Astrocyte (in vitro differentiated cells and primary cell): Measurements from ENCODE around the gene SOHLH2. TPM values are rescaled to one million over a fixed set of nuclear protein-coding genes. Genes with fewer than 3 reads are reported as not detected.

Experiments used
- DNase-seq: peaks from one replicate; pipeline ENCODE4 v3.0.0-alpha.2; 2010; ENCODE audit warnings: low read depth
- FAIRE-seq: peaks from 2 replicates; lab custom pipeline; 2011; peaks lifted over from hg19 to GRCh38; lab: Jason Lieb, UNC
- H2AFZ ChIP-seq: 2 replicates; pipeline ENCODE4 v1.6.0; 2012; ENCODE audit warnings: low read depth, low read length, inconsistent platforms
- H3K27ac ChIP-seq: 2 replicates; pipeline ENCODE4 v1.5.1; 2011; ENCODE audit warnings: low read depth, low read length, inconsistent platforms
- H3K27me3 ChIP-seq: 2 replicates; pipeline ENCODE4 v1.6.0; 2011; ENCODE audit warnings: low read length, inconsistent platforms; ENCODE audit not compliant: insufficient read depth
- H3K36me3 ChIP-seq: 2 replicates; pipeline ENCODE4 v1.5.1; 2011; ENCODE audit warnings: low read length, inconsistent platforms; ENCODE audit not compliant: insufficient read depth
- H3K4me1 ChIP-seq: 2 replicates; pipeline ENCODE4 v1.5.1; 2011; ENCODE audit warnings: low read length, inconsistent platforms; ENCODE audit not compliant: insufficient read depth
- H3K4me2 ChIP-seq: 2 replicates; pipeline ENCODE4 v1.6.0; 2012; ENCODE audit warnings: low read length, inconsistent platforms
- H3K4me3 ChIP-seq: 2 replicates; pipeline ENCODE4 v1.5.1; 2011; ENCODE audit warnings: low read depth, mild to moderate bottlenecking, low read length, inconsistent platforms; ENCODE audit not compliant: insufficient read depth
- H3K79me2 ChIP-seq: 2 replicates; pipeline ENCODE4 v1.6.0; 2012; ENCODE audit warnings: mild to moderate bottlenecking, low read length, inconsistent platforms; ENCODE audit not compliant: insufficient read depth
- H3K9ac ChIP-seq: 2 replicates; pipeline ENCODE4 v1.6.0; 2012; ENCODE audit warnings: mild to moderate bottlenecking, low read length, inconsistent platforms
- H3K9me3 ChIP-seq: 2 replicates; pipeline ENCODE4 v1.5.1; 2012; ENCODE audit warnings: low read depth, mild to moderate bottlenecking, low read length, inconsistent platforms; ENCODE audit not compliant: insufficient read depth
- H4K20me1 ChIP-seq: 2 replicates; pipeline ENCODE4 v1.6.0; 2012; ENCODE audit warnings: low read length, inconsistent platforms; ENCODE audit not compliant: insufficient read depth
- H3K27ac Mint-ChIP-seq: one replicate; pipeline ENCODE4 v1.8.0; 2021; ENCODE audit warnings: mild to moderate bottlenecking, mixed read lengths; ENCODE audit not compliant: unreplicated experiment
- H3K27me3 Mint-ChIP-seq: one replicate; pipeline ENCODE4 v1.8.0; 2021; ENCODE audit warnings: low read depth, mixed read lengths; ENCODE audit not compliant: unreplicated experiment
- H3K36me3 Mint-ChIP-seq: one replicate; pipeline ENCODE4 v1.8.0; 2021; ENCODE audit warnings: low read depth, mixed read lengths; ENCODE audit not compliant: unreplicated experiment
- H3K4me1 Mint-ChIP-seq: one replicate; pipeline ENCODE4 v1.8.0; 2021; ENCODE audit warnings: low read depth, mixed read lengths; ENCODE audit not compliant: unreplicated experiment
- H3K4me3 Mint-ChIP-seq: one replicate; pipeline ENCODE4 v1.8.0; 2021; ENCODE audit warnings: mild to moderate bottlenecking, moderate library complexity, mixed read lengths; ENCODE audit not compliant: unreplicated experiment
- H3K9me3 Mint-ChIP-seq: one replicate; pipeline ENCODE4 v1.8.0; 2021; ENCODE audit warnings: mild to moderate bottlenecking, mixed read lengths; ENCODE audit not compliant: unreplicated experiment
- EZH2 ChIP-seq: IDR thresholded peaks from 2 replicates; pipeline ENCODE4 v1.6.1; 2012; ENCODE audit warnings: mild to moderate bottlenecking, low read length, inconsistent platforms; ENCODE audit not compliant: insufficient read depth
- total RNA-seq: library from RNA; stranded (reverse); gene quantifications from 2 replicates; pipeline ENCODE4 v1.2.1, GENCODE V29; 2021
- TF ChIP-seq, protein P1 (sequence below): IDR thresholded peaks from 2 replicates; pipeline ENCODE4 v1.5.1; 2011; ENCODE audit warnings: low read depth, mild to moderate bottlenecking, inconsistent platforms, low read length, moderate library complexity; ENCODE audit not compliant: insufficient read depth

Gene SOHLH2
- total RNA-seq, 1 donor from 2014 or later: not detected

DNA sequence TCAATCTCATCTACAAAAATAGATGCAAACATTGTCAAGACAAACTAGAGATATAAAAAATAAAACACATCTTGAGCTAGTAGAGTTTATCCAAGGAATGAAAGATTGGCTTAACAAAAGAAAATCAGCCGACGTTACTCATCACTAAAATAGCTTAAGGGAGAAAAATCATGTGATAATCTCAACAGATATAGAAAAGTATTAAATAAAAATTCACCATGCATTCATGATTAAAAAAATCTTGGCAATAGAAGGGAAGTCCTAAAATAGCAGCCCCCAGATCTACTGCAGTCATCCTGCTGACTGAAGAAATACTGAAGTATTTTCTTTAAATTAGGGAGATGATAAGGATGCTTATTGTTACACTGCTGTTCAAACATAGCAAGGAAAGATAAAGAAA lies 70.6 kb downstream of the SOHLH2 start:
- no peak overlapping the region for H3K9ac ChIP-seq
- Mint-ChIP-seq H3K27me3 (no peaks in the 10 kb centered on the region), H3K27ac (no peak overlapping the region), H3K4me3 (no peak overlapping the region), H3K9me3 (no peaks in the 10 kb centered on the region), H3K36me3 (no peaks in the 10 kb centered on the region), H3K4me1 (peaks cover 4% of the 10 kb centered on the region)
- H2AFZ ChIP-seq: no peak overlapping the region
- no peak overlapping the region for H3K4me3 ChIP-seq
- no peaks in the 10 kb centered on the region for H3K9me3 ChIP-seq
- H3K79me2 ChIP-seq: no peaks in the 10 kb centered on the region
- DNase-seq (no peak), FAIRE-seq (no peak)
- TF ChIP-seq EZH2: no peak
- TF ChIP-seq, protein P1, sequence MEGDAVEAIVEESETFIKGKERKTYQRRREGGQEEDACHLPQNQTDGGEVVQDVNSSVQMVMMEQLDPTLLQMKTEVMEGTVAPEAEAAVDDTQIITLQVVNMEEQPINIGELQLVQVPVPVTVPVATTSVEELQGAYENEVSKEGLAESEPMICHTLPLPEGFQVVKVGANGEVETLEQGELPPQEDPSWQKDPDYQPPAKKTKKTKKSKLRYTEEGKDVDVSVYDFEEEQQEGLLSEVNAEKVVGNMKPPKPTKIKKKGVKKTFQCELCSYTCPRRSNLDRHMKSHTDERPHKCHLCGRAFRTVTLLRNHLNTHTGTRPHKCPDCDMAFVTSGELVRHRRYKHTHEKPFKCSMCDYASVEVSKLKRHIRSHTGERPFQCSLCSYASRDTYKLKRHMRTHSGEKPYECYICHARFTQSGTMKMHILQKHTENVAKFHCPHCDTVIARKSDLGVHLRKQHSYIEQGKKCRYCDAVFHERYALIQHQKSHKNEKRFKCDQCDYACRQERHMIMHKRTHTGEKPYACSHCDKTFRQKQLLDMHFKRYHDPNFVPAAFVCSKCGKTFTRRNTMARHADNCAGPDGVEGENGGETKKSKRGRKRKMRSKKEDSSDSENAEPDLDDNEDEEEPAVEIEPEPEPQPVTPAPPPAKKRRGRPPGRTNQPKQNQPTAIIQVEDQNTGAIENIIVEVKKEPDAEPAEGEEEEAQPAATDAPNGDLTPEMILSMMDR: no peak
- H3K4me2 ChIP-seq: no peak overlapping the region
- H3K27me3 ChIP-seq: no peaks in the 10 kb centered on the region
- H4K20me1 ChIP-seq: no peaks in the 10 kb centered on the region
- H3K27ac ChIP-seq: no peak overlapping the region
- H3K36me3 ChIP-seq: no peaks in the 10 kb centered on the region
- H3K4me1 ChIP-seq: no peaks in the 10 kb centered on the region

DNA sequence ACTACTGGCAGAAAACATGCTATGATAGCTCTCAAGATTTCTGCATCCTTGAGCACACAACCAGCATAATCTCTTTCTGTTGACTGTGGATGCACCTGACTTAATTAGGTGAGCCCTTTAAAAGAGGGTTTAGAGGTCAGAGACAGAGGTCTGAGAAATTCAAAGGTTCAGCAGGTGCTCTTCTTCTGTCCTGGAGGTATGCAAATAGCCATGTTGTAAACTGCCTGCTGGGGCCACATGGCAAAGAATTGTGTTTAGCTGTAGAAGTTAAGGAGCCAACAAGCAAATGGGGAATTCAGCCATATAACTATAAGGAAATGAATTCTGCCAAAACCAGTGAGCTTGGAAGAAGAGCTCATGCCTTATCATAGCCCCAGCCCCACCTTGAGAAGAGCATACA lies 71.6 kb downstream of the SOHLH2 start:
- Histone ChIP-seq H3K4me2 (no peak overlapping the region), H4K20me1 (no peaks in the 10 kb centered on the region), H3K79me2 (no peaks in the 10 kb centered on the region), H3K9me3 (no peaks in the 10 kb centered on the region), H3K4me1 (no peaks in the 10 kb centered on the region), H3K4me3 (no peak overlapping the region), H3K36me3 (no peaks in the 10 kb centered on the region), H3K9ac (no peak overlapping the region), H3K27ac (no peak overlapping the region), H2AFZ (no peak overlapping the region), H3K27me3 (no peaks in the 10 kb centered on the region)
- no peaks in the 10 kb centered on the region for H3K9me3 Mint-ChIP-seq
- no peaks in the 10 kb centered on the region for H3K36me3 Mint-ChIP-seq
- H3K4me1 Mint-ChIP-seq: no peaks in the 10 kb centered on the region
- TF ChIP-seq, protein P1: no peak
- no peak for TF ChIP-seq EZH2
- H3K4me3 Mint-ChIP-seq: no peak overlapping the region
- H3K27ac Mint-ChIP-seq: no peak overlapping the region
- FAIRE-seq (no peak), DNase-seq (no peak)
- H3K27me3 Mint-ChIP-seq: no peaks in the 10 kb centered on the region

DNA sequence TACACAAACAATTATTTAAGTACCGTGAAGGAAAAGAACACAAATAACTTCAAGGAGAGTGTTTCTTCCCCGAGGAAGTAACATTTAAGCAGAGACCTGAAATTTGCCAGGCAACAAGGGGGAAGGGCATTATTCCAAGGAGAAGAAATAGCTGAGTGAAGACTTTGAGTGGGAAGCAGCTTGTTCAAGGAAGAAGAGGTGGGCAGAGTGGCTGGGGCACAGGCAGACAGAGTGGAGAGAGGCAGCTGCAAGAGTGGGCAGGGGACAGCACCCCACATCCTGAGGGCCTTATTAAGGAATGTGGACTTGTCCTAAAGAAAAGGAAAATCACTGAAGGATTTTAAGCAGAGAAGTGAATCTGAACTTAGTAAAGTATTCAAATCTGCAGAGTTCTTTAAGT lies 78.5 kb downstream of the SOHLH2 start:
- Mint-ChIP-seq H3K27me3 (peaks cover 9% of the 10 kb centered on the region), H3K4me1 (no peaks in the 10 kb centered on the region), H3K4me3 (no peak overlapping the region), H3K36me3 (no peaks in the 10 kb centered on the region), H3K27ac (no peak overlapping the region), H3K9me3 (no peaks in the 10 kb centered on the region)
- no peak for DNase-seq
- H3K4me3 ChIP-seq: no peak overlapping the region
- peaks cover 5% of the 10 kb centered on the region for H3K27me3 ChIP-seq
- H3K79me2 ChIP-seq: no peaks in the 10 kb centered on the region
- FAIRE-seq: no peak
- H4K20me1 ChIP-seq: no peaks in the 10 kb centered on the region
- H3K9me3 ChIP-seq: no peaks in the 10 kb centered on the region
- no peak overlapping the region for H3K4me2 ChIP-seq
- no peak overlapping the region for H2AFZ ChIP-seq
- TF ChIP-seq EZH2: no peak
- TF ChIP-seq, protein P1: no peak
- H3K36me3 ChIP-seq: no peaks in the 10 kb centered on the region
- H3K9ac ChIP-seq: no peak overlapping the region
- no peak overlapping the region for H3K27ac ChIP-seq
- H3K4me1 ChIP-seq: no peaks in the 10 kb centered on the region
